Upper lobe of left lung (tissue), 4 donors: ENCODE measurements around the gene NPAS1.

Experiments used
- POLR2A ChIP-seq, 4 donors: fragments of 450-650 bp; IDR thresholded peaks; one replicate each; pipeline ENCODE4 v1.5.1; 2016 to 2017; ENCODE audit warnings: antibody characterized with exemption in 4 of 4, mild to moderate bottlenecking in 2 of 4
- POLR2AphosphoS5 ChIP-seq, 2 donors: sonication (generic); formaldehyde crosslinking; IDR thresholded peaks; one replicate each; pipeline ENCODE4 v1.5.1; 2017; ENCODE audit warnings: antibody characterized with exemption in 2 of 2
- TF ChIP-seq, protein P1 (sequence below), 6 experiments: fragments of 450-650 bp in 4 of 6; fragments of 200-600 bp in 2 of 6; sonication (generic) in 2 of 6; IDR thresholded peaks; one replicate each; pipeline ENCODE4 v1.5.1; 2016 to 2019; ENCODE audit warnings: antibody characterized with exemption in 6 of 6

DNA sequence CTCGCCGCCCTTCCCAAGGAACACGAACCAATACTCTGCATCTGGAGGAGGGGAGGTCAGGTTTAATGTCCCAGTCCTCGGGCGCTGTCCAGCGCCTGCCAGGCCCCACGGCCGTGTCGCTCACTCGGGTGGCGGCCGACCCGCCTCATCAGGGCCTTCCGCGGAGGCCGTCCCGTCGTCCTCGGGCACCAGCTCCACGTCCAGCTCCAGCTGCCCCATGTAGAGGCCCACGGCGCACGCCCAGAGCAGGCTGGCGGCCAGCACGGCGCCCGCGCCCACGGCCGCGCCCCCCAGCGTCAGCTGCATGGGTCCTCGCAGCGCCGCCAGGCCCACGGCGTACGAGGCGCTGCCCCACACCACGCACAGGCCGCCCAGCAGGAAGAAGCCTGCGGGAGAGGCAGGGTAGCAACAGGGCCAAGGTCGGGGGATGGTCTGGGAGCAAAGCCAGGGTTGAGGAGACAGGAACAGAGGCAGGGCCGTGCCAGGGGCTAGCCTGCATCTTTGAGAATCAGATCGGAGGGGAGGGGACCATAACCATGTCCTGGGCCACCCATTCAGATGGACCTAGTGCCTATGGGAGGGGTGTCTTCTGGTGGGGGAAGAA, 26.3 kb downstream of the NPAS1 start:
- TF ChIP-seq, protein P1, sequence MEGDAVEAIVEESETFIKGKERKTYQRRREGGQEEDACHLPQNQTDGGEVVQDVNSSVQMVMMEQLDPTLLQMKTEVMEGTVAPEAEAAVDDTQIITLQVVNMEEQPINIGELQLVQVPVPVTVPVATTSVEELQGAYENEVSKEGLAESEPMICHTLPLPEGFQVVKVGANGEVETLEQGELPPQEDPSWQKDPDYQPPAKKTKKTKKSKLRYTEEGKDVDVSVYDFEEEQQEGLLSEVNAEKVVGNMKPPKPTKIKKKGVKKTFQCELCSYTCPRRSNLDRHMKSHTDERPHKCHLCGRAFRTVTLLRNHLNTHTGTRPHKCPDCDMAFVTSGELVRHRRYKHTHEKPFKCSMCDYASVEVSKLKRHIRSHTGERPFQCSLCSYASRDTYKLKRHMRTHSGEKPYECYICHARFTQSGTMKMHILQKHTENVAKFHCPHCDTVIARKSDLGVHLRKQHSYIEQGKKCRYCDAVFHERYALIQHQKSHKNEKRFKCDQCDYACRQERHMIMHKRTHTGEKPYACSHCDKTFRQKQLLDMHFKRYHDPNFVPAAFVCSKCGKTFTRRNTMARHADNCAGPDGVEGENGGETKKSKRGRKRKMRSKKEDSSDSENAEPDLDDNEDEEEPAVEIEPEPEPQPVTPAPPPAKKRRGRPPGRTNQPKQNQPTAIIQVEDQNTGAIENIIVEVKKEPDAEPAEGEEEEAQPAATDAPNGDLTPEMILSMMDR (IDR thresholded peaks at IDR 0.05), result no peak
- TF ChIP-seq POLR2AphosphoS5 (IDR thresholded peaks at IDR 0.05) (no peak), POLR2A (IDR thresholded peaks at IDR 0.05) (no peak)
